ENCODE measurements around the gene GJC2. TPM values are rescaled to one million over a fixed set of nuclear protein-coding genes. Genes with fewer than 3 reads are reported as not detected.

GJC2 gene
- polyA plus RNA-seq, 3 donors: 0.15 TPM; not detected in 2

- Mint-ChIP-seq H3K4me3 (no peak overlapping the region), H3K27ac (peak overlapping the region in 2 of 7 donors; percentile 61 to 71), H3K27me3 (ENCODE audit: low read depth in 3 of 3) (peaks cover 0 to 4% (median 0%) of the 10 kb centered on the region in 3 donors), H3K4me1 (peaks cover 31% of the 10 kb centered on the region), H3K9me3 (no peaks in the 10 kb centered on the region), H3K36me3 (peaks cover 17 to 55% of the 10 kb centered on the region in 2 donors)
- H3K9ac ChIP-seq (ENCODE audit: insufficient read depth, low read length, poor library complexity, severe bottlenecking): no peak overlapping the region
- peaks cover 58% of the 10 kb centered on the region for H3K79me2 ChIP-seq (ENCODE audit: insufficient read depth, low read length)
- peaks cover 16 to 19% of the 10 kb centered on the region in 2 donors for H3K4me1 ChIP-seq (ENCODE audit: control insufficient read depth in 1 of 2, insufficient read depth in 2 of 2, low read length in 2 of 2)
- no peak overlapping the region for H2AFZ ChIP-seq (ENCODE audit: insufficient read depth, low read depth, low read length, poor library complexity, severe bottlenecking)
- H3K27me3 ChIP-seq (ENCODE audit: control insufficient read depth in 2 of 2, insufficient read depth in 2 of 2, low read length in 2 of 2): no peaks in the 10 kb centered on the region
- H3K4me2 ChIP-seq (replicated peaks; ENCODE audit: extremely low read depth, low read length, poor library complexity, severe bottlenecking): no peak overlapping the region
- peaks cover 100% of the 10 kb centered on the region for H4K20me1 ChIP-seq (ENCODE audit: insufficient read depth, low read length)
- 98% methylated on average over 28 of the region's 31 CpGs for WGBS (ENCODE audit: insufficient coverage)
- TF ChIP-seq CTCF (IDR thresholded peaks at IDR 0.05): no peak
- no peak overlapping the region for H3K27ac ChIP-seq (ENCODE audit: low read depth in 1 of 2, low read length in 2 of 2)
- intact Hi-C loops (cut with micrococcal nuclease): no loop called here
- peaks cover 36 to 40% of the 10 kb centered on the region in 2 donors for H3K36me3 ChIP-seq (replicated peaks in 1 of 2; ENCODE audit: control insufficient read depth in 1 of 2, insufficient read depth in 2 of 2, low read length in 2 of 2)
- no peaks in the 10 kb centered on the region for H3K9me3 ChIP-seq (replicated peaks in 1 of 2; ENCODE audit: control insufficient read depth in 1 of 2, insufficient read depth in 1 of 2, low read length in 2 of 2)
- no peak overlapping the region for H3K4me3 ChIP-seq (replicated peaks in 1 of 3; ENCODE audit: low read depth in 2 of 3, low read length in 3 of 3)
- DNase-seq: no peak
Observed at GRCh38 chr1:228145463-228146416, 4.0 kb upstream of the GJC2 start.

- no peak overlapping the region for H3K4me2 ChIP-seq (replicated peaks; ENCODE audit: extremely low read depth, low read length, poor library complexity, severe bottlenecking)
- H3K79me2 ChIP-seq (ENCODE audit: insufficient read depth, low read length): peaks cover 49% of the 10 kb centered on the region
- no peaks in the 10 kb centered on the region for H3K9me3 ChIP-seq (replicated peaks in 1 of 2; ENCODE audit: control insufficient read depth in 1 of 2, insufficient read depth in 1 of 2, low read length in 2 of 2)
- Mint-ChIP-seq H3K27ac (peak overlapping the region in 1 of 7 donors; percentile 1), H3K27me3 (ENCODE audit: low read depth in 3 of 3) (peaks cover 0 to 4% (median 0%) of the 10 kb centered on the region in 3 donors), H3K36me3 (peaks cover 17 to 55% of the 10 kb centered on the region in 2 donors), H3K4me3 (no peak overlapping the region), H3K9me3 (no peaks in the 10 kb centered on the region), H3K4me1 (peaks cover 23% of the 10 kb centered on the region)
- no peak overlapping the region for H3K9ac ChIP-seq (ENCODE audit: insufficient read depth, low read length, poor library complexity, severe bottlenecking)
- no peaks in the 10 kb centered on the region for H3K27me3 ChIP-seq (ENCODE audit: control insufficient read depth in 2 of 2, insufficient read depth in 2 of 2, low read length in 2 of 2)
- no peak overlapping the region for H3K27ac ChIP-seq (ENCODE audit: low read depth in 1 of 2, low read length in 2 of 2)
- peaks cover 96% of the 10 kb centered on the region for H4K20me1 ChIP-seq (ENCODE audit: insufficient read depth, low read length)
- no peak overlapping the region for H3K4me3 ChIP-seq (replicated peaks in 1 of 3; ENCODE audit: low read depth in 2 of 3, low read length in 3 of 3)
- peaks cover 36 to 40% of the 10 kb centered on the region in 2 donors for H3K36me3 ChIP-seq (replicated peaks in 1 of 2; ENCODE audit: control insufficient read depth in 1 of 2, insufficient read depth in 2 of 2, low read length in 2 of 2)
- intact Hi-C loops (cut with micrococcal nuclease): no loop called here
- 96% methylated on average over 7 of the region's 18 CpGs for WGBS (ENCODE audit: insufficient coverage)
- TF ChIP-seq CTCF (IDR thresholded peaks at IDR 0.05): no peak
- H3K4me1 ChIP-seq (ENCODE audit: control insufficient read depth in 1 of 2, insufficient read depth in 2 of 2, low read length in 2 of 2): peaks cover 7 to 10% of the 10 kb centered on the region in 2 donors
- no peak overlapping the region for H2AFZ ChIP-seq (ENCODE audit: insufficient read depth, low read depth, low read length, poor library complexity, severe bottlenecking)
- no peak for DNase-seq
Observed at GRCh38 chr1:228146417-228147150, 3.1 kb upstream of the GJC2 start.

All from CD14-positive monocyte (primary cell).